ENCODE data around the gene MEAF6.

The MEAF6 gene

GRCh38 chr1:37471345-37472231, 43.0 kb downstream of the MEAF6 start:
- TF ChIP-seq GABPA (IDR thresholded peaks at IDR 0.05; ENCODE audit: low read depth) (no peak), SPI1 (IDR thresholded peaks at IDR 0.05; ENCODE audit: borderline replicate concordance, low read depth) (no peak), POLR2AphosphoS5 (IDR thresholded peaks at IDR 0.05; ENCODE audit: low read depth) (no peak), CTCF (IDR thresholded peaks at IDR 0.05; ENCODE audit: insufficient read depth, low read length) (no peak)
- TF ChIP-seq, protein P1, sequence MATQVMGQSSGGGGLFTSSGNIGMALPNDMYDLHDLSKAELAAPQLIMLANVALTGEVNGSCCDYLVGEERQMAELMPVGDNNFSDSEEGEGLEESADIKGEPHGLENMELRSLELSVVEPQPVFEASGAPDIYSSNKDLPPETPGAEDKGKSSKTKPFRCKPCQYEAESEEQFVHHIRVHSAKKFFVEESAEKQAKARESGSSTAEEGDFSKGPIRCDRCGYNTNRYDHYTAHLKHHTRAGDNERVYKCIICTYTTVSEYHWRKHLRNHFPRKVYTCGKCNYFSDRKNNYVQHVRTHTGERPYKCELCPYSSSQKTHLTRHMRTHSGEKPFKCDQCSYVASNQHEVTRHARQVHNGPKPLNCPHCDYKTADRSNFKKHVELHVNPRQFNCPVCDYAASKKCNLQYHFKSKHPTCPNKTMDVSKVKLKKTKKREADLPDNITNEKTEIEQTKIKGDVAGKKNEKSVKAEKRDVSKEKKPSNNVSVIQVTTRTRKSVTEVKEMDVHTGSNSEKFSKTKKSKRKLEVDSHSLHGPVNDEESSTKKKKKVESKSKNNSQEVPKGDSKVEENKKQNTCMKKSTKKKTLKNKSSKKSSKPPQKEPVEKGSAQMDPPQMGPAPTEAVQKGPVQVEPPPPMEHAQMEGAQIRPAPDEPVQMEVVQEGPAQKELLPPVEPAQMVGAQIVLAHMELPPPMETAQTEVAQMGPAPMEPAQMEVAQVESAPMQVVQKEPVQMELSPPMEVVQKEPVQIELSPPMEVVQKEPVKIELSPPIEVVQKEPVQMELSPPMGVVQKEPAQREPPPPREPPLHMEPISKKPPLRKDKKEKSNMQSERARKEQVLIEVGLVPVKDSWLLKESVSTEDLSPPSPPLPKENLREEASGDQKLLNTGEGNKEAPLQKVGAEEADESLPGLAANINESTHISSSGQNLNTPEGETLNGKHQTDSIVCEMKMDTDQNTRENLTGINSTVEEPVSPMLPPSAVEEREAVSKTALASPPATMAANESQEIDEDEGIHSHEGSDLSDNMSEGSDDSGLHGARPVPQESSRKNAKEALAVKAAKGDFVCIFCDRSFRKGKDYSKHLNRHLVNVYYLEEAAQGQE (IDR thresholded peaks at IDR 0.05; ENCODE audit: insufficient replicate concordance, low read depth) = no peak
- Histone ChIP-seq H3K27me3 (ENCODE audit: insufficient read depth, poor library complexity, severe bottlenecking) (no peaks in the 10 kb centered on the region), H3K27ac (replicated peaks) (no peak overlapping the region), H3K4me3 (replicated peaks; ENCODE audit: insufficient read depth, low read length) (no peak overlapping the region)
- DNase-seq (ENCODE audit: low read depth in 1 of 2, low spot score in 1 of 2) = peak; percentile 45 to 60

DNA sequence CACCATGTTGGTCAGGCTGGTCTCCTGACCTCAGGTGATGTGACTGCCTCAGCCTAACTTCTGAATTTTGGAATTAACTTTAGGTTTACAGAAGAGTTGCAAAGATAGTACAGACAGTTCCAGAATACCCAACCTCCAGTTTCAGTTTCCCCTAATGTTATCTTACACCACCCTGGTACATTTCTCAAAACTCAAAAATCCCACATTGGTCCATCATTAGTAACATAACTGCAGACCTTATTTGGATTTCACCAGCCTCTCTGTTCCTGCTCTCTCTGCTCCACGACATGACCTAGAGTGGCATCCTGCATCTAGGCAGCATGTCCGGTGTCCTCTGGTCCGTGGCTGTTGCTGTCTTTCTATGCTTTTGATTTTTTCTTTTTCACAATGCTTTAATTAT, 45.2 kb downstream of the MEAF6 start:
- H3K27me3 ChIP-seq (ENCODE audit: insufficient read depth, poor library complexity, severe bottlenecking) = no peaks in the 10 kb centered on the region
- no peak overlapping the region for H3K4me3 ChIP-seq (replicated peaks; ENCODE audit: insufficient read depth, low read length)
- TF ChIP-seq GABPA (IDR thresholded peaks at IDR 0.05; ENCODE audit: low read depth) = no peak
- H3K27ac ChIP-seq (replicated peaks) = no peak overlapping the region
- DNase-seq (ENCODE audit: low read depth in 1 of 2, low spot score in 1 of 2) = no peak

- H3K27ac ChIP-seq (replicated peaks) = no peak overlapping the region
- no peaks in the 10 kb centered on the region for H3K27me3 ChIP-seq (ENCODE audit: insufficient read depth, poor library complexity, severe bottlenecking)
- TF ChIP-seq POLR2AphosphoS5 (IDR thresholded peaks at IDR 0.05; ENCODE audit: low read depth) (no peak), CTCF (IDR thresholded peaks at IDR 0.05; ENCODE audit: insufficient read depth, low read length) (no peak), SPI1 (IDR thresholded peaks at IDR 0.05; ENCODE audit: borderline replicate concordance, low read depth) (no peak), GABPA (IDR thresholded peaks at IDR 0.05; ENCODE audit: low read depth) (no peak)
- TF ChIP-seq, protein P1 (IDR thresholded peaks at IDR 0.05; ENCODE audit: insufficient replicate concordance, low read depth) = no peak
- no peak for DNase-seq (ENCODE audit: low read depth in 1 of 2, low spot score in 1 of 2)
- H3K4me3 ChIP-seq (replicated peaks; ENCODE audit: insufficient read depth, low read length) = no peak overlapping the region
Observed at GRCh38 chr1:37468037-37468436, 46.5 kb downstream of the MEAF6 start.

DNA sequence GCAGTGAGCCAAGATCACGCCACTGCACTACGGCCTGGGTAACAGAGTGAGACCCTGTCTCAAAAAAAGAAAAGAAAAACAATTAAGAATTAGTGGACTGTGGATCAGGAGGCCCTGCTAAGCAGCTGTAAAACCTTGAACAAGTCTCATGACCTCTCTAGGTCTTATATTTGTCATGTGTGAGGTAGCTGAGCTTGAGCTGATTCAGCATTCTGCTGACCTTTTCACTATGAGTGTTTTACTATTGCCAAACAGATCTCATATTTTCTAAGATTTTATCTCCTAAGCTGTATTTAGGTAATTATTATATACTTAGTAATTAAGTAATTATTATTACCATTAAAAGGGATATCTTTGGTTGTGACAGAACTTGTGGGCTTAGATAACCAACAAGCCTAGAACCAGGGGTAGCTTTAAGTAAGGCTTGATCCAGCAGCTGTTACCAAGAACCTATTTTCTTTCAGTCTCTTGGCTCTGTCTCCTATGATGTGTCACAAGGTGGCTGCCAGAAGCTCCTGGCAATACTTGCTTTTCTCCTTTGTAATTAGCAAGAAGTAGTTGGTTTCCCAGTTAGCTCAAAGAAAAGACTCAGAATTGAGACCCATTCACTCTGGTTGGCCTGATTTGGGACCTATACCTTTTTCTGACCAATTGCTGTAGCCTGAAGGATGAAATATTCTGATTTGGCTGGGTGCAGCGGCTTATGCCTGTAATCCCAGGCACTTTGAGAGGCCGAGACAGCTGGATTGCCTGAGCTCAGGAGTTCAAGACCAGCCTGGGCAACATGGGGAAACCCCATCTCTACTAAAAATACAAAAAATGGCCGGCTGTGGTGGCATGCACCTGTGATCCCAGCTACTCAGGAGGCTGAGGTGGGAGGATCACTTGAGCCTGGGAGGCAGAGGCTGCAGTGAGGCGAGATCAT, 48.7 kb downstream of the MEAF6 start:
- no peaks in the 10 kb centered on the region for H3K27me3 ChIP-seq (ENCODE audit: insufficient read depth, poor library complexity, severe bottlenecking)
- H3K4me3 ChIP-seq (replicated peaks; ENCODE audit: insufficient read depth, low read length) = no peak overlapping the region
- TF ChIP-seq SPI1 (IDR thresholded peaks at IDR 0.05; ENCODE audit: borderline replicate concordance, low read depth) (no peak), POLR2AphosphoS5 (IDR thresholded peaks at IDR 0.05; ENCODE audit: low read depth) (no peak), GABPA (IDR thresholded peaks at IDR 0.05; ENCODE audit: low read depth) (no peak)
- no peak overlapping the region for H3K27ac ChIP-seq (replicated peaks)
- DNase-seq (ENCODE audit: low read depth in 1 of 2, low spot score in 1 of 2) = no peak

Data from HL-60 (cell line).